LNCAP (cell line): Measurements from ENCODE around the gene KIAA0408.

Source experiments
- CTCF ChIP-seq: fragments of 450-650 bp; IDR thresholded peaks from 2 replicates; pipeline ENCODE4 v1.5.1; 2017; ENCODE audit warnings: mild to moderate bottlenecking

Gene KIAA0408

GRCh38 chr6:127484212-127484863 is 25.1 kb upstream of the KIAA0408 start:
- no peak for TF ChIP-seq CTCF

GRCh38 chr6:127483399-127484055 is 24.3 kb upstream of the KIAA0408 start:
- no peak for TF ChIP-seq CTCF

- TF ChIP-seq CTCF = no peak
Observed at GRCh38 chr6:127482325-127482724, 23.1 kb upstream of the KIAA0408 start.

GRCh38 chr6:127481628-127482027 is 22.4 kb upstream of the KIAA0408 start:
- no peak for TF ChIP-seq CTCF

GRCh38 chr6:127481111-127481510 is 21.9 kb upstream of the KIAA0408 start:
- no peak for TF ChIP-seq CTCF

- TF ChIP-seq CTCF = no peak
Observed at GRCh38 chr6:127477658-127478057, 18.5 kb upstream of the KIAA0408 start.

GRCh38 chr6:127475823-127476176 is 16.6 kb upstream of the KIAA0408 start:
- no peak for TF ChIP-seq CTCF
